Fibroblast of pulmonary artery (primary cell): ENCODE results near the gene SLC25A48.

ENCODE experiments used
- DNase-seq: peaks from one replicate; pipeline ENCODE4 v3.0.0-alpha.2; 2010; ENCODE audit warnings: low read depth
- H3K4me3 ChIP-seq: replicated peaks from 2 replicates; pipeline ENCODE4 v1.5.1; 2011; ENCODE audit warnings: low read depth, mild to moderate bottlenecking, control low read depth, low read length, moderate library complexity
- CTCF ChIP-seq: IDR thresholded peaks from 2 replicates; pipeline ENCODE4 v1.5.1; 2011; ENCODE audit warnings: mild to moderate bottlenecking, control low read depth, low read length, inconsistent platforms; ENCODE audit errors: missing control alignments

The SLC25A48 gene

GRCh38 chr5:135915466-135916001 is 81.1 kb downstream of the SLC25A48 start:
- no peak for TF ChIP-seq CTCF
- DNase-seq = peak; percentile 17
- no peak overlapping the region for H3K4me3 ChIP-seq

GRCh38 chr5:135916638-135917263 is 82.3 kb downstream of the SLC25A48 start:
- no peak overlapping the region for H3K4me3 ChIP-seq
- TF ChIP-seq CTCF = no peak
- no peak for DNase-seq

GRCh38 chr5:135920199-135920598 is 85.7 kb downstream of the SLC25A48 start:
- TF ChIP-seq CTCF = no peak
- no peak overlapping the region for H3K4me3 ChIP-seq

GRCh38 chr5:135921388-135921787 is 86.9 kb downstream of the SLC25A48 start:
- no peak for TF ChIP-seq CTCF
- no peak overlapping the region for H3K4me3 ChIP-seq
- DNase-seq = peak; percentile 64

More at GRCh38 chr5:135920199-135920598, 85.7 kb downstream of the SLC25A48 start:
- no peak for DNase-seq

- no peak for DNase-seq
- no peak for TF ChIP-seq CTCF
- H3K4me3 ChIP-seq = peak overlapping the region; percentile 25
Observed at GRCh38 chr5:135930029-135930948, 95.8 kb downstream of the SLC25A48 start.

- no peak overlapping the region for H3K4me3 ChIP-seq
- no peak for TF ChIP-seq CTCF
- no peak for DNase-seq
Observed at GRCh38 chr5:135930949-135931295, 96.5 kb downstream of the SLC25A48 start.
